ENCODE data around the gene KIRREL3. TPM values are rescaled to one million over a fixed set of nuclear protein-coding genes. Genes with fewer than 3 reads are reported as not detected.

The KIRREL3 gene
- polyA plus RNA-seq, 1 of the 3 experiments (the other 2 are of a cell fraction): 3.7 TPM

- 63% methylated on average over 2 of the region's 2 CpGs for WGBS (ENCODE audit: low lambda C conversion rate)
These were observed 516.3 kb downstream of the KIRREL3 start for GRCh38 chr11:126484266-126484665.

More at GRCh38 chr11:126484266-126484665, 516.3 kb downstream of the KIRREL3 start:
- no peaks in the 10 kb centered on the region for H3F3A ChIP-seq (replicated peaks; ENCODE audit: insufficient read depth)
- H3K9me3 ChIP-seq: no peaks in the 10 kb centered on the region
- no peak overlapping the region for H3K9ac ChIP-seq
- H2AFZ ChIP-seq (ENCODE audit: low read depth): no peak overlapping the region
- H3K4me2 ChIP-seq: no peak overlapping the region; the same call in 1 of the 2 replicates
- ChIA-PET CTCF (interaction anchor here (1.2 to 9.6 kb wide), 14 partner anchors 12 to 506 kb away, joined by 3 to 172 read pairs (median 5); partner anchors contain the start of gene DCPS), POLR2A (no interaction called here)
- no peaks in the 10 kb centered on the region for H3K9me2 ChIP-seq
- peaks cover 0 to 25% of the 10 kb centered on the region in 2 experiments; a peak in 1 of 4 replicates for H3K4me1 ChIP-seq (ENCODE audit: control insufficient read depth in 1 of 2, insufficient read depth in 2 of 2, low read depth in 1 of 2, low read length in 1 of 2)
- TF ChIP-seq RFX5 (IDR thresholded peaks at IDR 0.05; ENCODE audit: low read length): no peak
- no peak for TF ChIP-seq MAX (IDR thresholded peaks at IDR 0.05; ENCODE audit: low read depth)
- TF ChIP-seq NRF1 (IDR thresholded peaks at IDR 0.05; ENCODE audit: low read depth, low read length): no peak
- no peak for TF ChIP-seq FOXJ3 (CRISPR knock-in tag; IDR thresholded peaks at IDR 0.05)
- TF ChIP-seq EZH2phosphoT487 (IDR thresholded peaks at IDR 0.05; ENCODE audit: borderline replicate concordance, low read depth): no peak
- TF ChIP-seq RXRA (IDR thresholded peaks at IDR 0.05; ENCODE audit: borderline replicate concordance, low read depth): no peak
- TF ChIP-seq IRF3 (IDR thresholded peaks at IDR 0.05; ENCODE audit: low read depth, low read length): no peak
- no peak for TF ChIP-seq ELF1 (IDR thresholded peaks at IDR 0.05)
- no peak for TF ChIP-seq JUND (IDR thresholded peaks at IDR 0.05)
- no peak for TF ChIP-seq TEAD4 (IDR thresholded peaks at IDR 0.05; ENCODE audit: borderline replicate concordance, insufficient read depth)
- no peak for TF ChIP-seq EP300 (IDR thresholded peaks at IDR 0.05; ENCODE audit: borderline replicate concordance in 1 of 2, low read depth in 1 of 2, low read length in 1 of 2)
- no peak for TF ChIP-seq USF1 (IDR thresholded peaks at IDR 0.05; ENCODE audit: borderline replicate concordance, low read depth)
- TF ChIP-seq YY1 (IDR thresholded peaks at IDR 0.05; ENCODE audit: low read depth): no peak
- TF ChIP-seq RAD21 (IDR thresholded peaks at IDR 0.05; ENCODE audit: low read length): no peak
- no peak for TF ChIP-seq SIN3A (IDR thresholded peaks at IDR 0.05; ENCODE audit: borderline replicate concordance, low read depth, low read length)
- no peak for TF ChIP-seq PBX3 (IDR thresholded peaks at IDR 0.05)
- TF ChIP-seq MEF2A (IDR thresholded peaks at IDR 0.05; ENCODE audit: borderline replicate concordance, low read depth): no peak
- TF ChIP-seq FOXM1 (IDR thresholded peaks at IDR 0.05; ENCODE audit: low read depth): no peak
- H3K36me3 ChIP-seq (replicated peaks in 1 of 2; ENCODE audit: control insufficient read depth in 1 of 2, insufficient read depth in 2 of 2, low read length in 1 of 2): no peaks in the 10 kb centered on the region
- H3K27me3 ChIP-seq (ENCODE audit: insufficient read depth): no peaks in the 10 kb centered on the region
- DNase-seq: no peak
- H3K4me3 ChIP-seq (ENCODE audit: low read depth in 2 of 2, low read length in 1 of 2): no peak overlapping the region
- H4K20me1 ChIP-seq (ENCODE audit: insufficient read depth): no peaks in the 10 kb centered on the region
- H3K79me2 ChIP-seq (ENCODE audit: insufficient read depth): no peaks in the 10 kb centered on the region
- no peak overlapping the region for H3K27ac ChIP-seq (ENCODE audit: low read depth in 2 of 2, low read length in 1 of 2)

Data from SK-N-SH (cell line).